G401.6 (cell line): ENCODE data around the gene TASL.
"Not testable (repeated sequence)": the region's sequence is repeated elsewhere in the genome, so short reads cannot be mapped to it uniquely, and the experiment has no call there.

ENCODE experiments used
- FAIRE-seq: peaks from 2 replicates; lab custom pipeline; 2012; peaks lifted over from hg19 to GRCh38; lab: Jason Lieb, UNC

TASL gene

GRCh38 chrX:30577362-30577991, at the start of gene TASL:
Gene TASL (minus strand): TSS chrX:30577766. CDS start chrX:30560355, 17,411 bp downstream.
- no peak for FAIRE-seq

GRCh38 chrX:30626402-30626801, 48.8 kb upstream of the TASL start:
- FAIRE-seq = no peak

- no peak for FAIRE-seq
These were observed 44.8 kb upstream of the TASL start for GRCh38 chrX:30622361-30622760.

GRCh38 chrX:30620980-30621618, 43.5 kb upstream of the TASL start:
- no peak for FAIRE-seq

GRCh38 chrX:30620125-30620524, 42.6 kb upstream of the TASL start:
- FAIRE-seq = no peak

- FAIRE-seq = no peak
These were observed 40.7 kb upstream of the TASL start for GRCh38 chrX:30618160-30618765.

GRCh38 chrX:30615229-30615628, 37.7 kb upstream of the TASL start:
- no peak for FAIRE-seq

- no peak for FAIRE-seq
These were observed 36.2 kb upstream of the TASL start for GRCh38 chrX:30613721-30614120.

- no peak for FAIRE-seq
These were observed 34.7 kb upstream of the TASL start for GRCh38 chrX:30612250-30612655.

GRCh38 chrX:30610026-30610425, 32.5 kb upstream of the TASL start:
- no peak for FAIRE-seq

GRCh38 chrX:30607155-30607554, 29.6 kb upstream of the TASL start:
- FAIRE-seq = no peak

GRCh38 chrX:30600269-30601176, 23.0 kb upstream of the TASL start:
- not testable (repeated sequence) for FAIRE-seq

GRCh38 chrX:30597216-30598012, 19.8 kb upstream of the TASL start:
- no peak for FAIRE-seq

GRCh38 chrX:30593440-30594200, 16.1 kb upstream of the TASL start:
- FAIRE-seq = no peak

GRCh38 chrX:30592831-30593230, 15.3 kb upstream of the TASL start:
- no peak for FAIRE-seq

GRCh38 chrX:30590368-30590767, 12.8 kb upstream of the TASL start:
- no peak for FAIRE-seq

- no peak for FAIRE-seq
These were observed 11.8 kb upstream of the TASL start for GRCh38 chrX:30589146-30589888.

- no peak for FAIRE-seq
These were observed 8.9 kb upstream of the TASL start for GRCh38 chrX:30586516-30586915.

- FAIRE-seq = no peak
These were observed 5.1 kb upstream of the TASL start for GRCh38 chrX:30582664-30583063.

- no peak for FAIRE-seq
These were observed 3.1 kb upstream of the TASL start for GRCh38 chrX:30580641-30581040.
